MM.1S (cell line): Measurements from ENCODE around the gene OR10H2.

ENCODE experiments used
- CTCF ChIP-seq: fragments of 300-600 bp; sonication (generic); IDR thresholded peaks from 2 replicates; pipeline ENCODE4 v1.5.1; 2016; ENCODE audit warnings: antibody characterized with exemption, low read length, mixed read lengths
- EZH2 ChIP-seq: fragments of 300-600 bp; sonication (generic); optimal IDR thresholded peaks from 2 replicates; pipeline ENCODE3; 2017; ENCODE audit warnings: low read depth, mild to moderate bottlenecking, antibody characterized with exemption, low read length, mixed read lengths

GRCh38 chr19:15758379-15758778 is 30.6 kb downstream of the OR10H2 start:
- no peak for TF ChIP-seq EZH2
- TF ChIP-seq CTCF, result no peak
